H1 (cell line): ENCODE measurements around the gene SPR.

Source experiments
- CEBPB ChIP-seq: IDR thresholded peaks from 2 replicates; pipeline ENCODE4 v1.6.1; 2012; ENCODE audit warnings: low read depth, low read length
- CTCF ChIP-seq, 3 experiments: IDR thresholded peaks; 1 replicate in 2 of 3; 2 replicates in 1 of 3; pipeline versions ENCODE4 v1.5.1 to v1.6.1; 2011; ENCODE audit warnings: low read length in 3 of 3, mild to moderate bottlenecking in 3 of 3, inconsistent platforms in 2 of 3, low read depth in 1 of 3, moderate library complexity in 1 of 3; ENCODE audit not compliant: insufficient read depth in 1 of 3; ENCODE audit errors: control extremely low read depth in 1 of 3
- EGR1 ChIP-seq: IDR thresholded peaks from 2 replicates; pipeline ENCODE4 v1.6.1; 2011; ENCODE audit warnings: low read depth, low read length, borderline replicate concordance
- EP300 ChIP-seq, 2 experiments: IDR thresholded peaks; 1 replicate in 1 of 2; 2 replicates in 1 of 2; pipeline ENCODE4 v1.6.1; 2011 to 2012; ENCODE audit warnings: low read depth in 2 of 2, low read length in 2 of 2, mild to moderate bottlenecking in 2 of 2, borderline replicate concordance in 1 of 2, inconsistent platforms in 1 of 2, moderate library complexity in 1 of 2
- MAX ChIP-seq: IDR thresholded peaks from 2 replicates; pipeline ENCODE4 v1.6.1; 2012; ENCODE audit warnings: inconsistent platforms
- POLR2A ChIP-seq, 2 experiments: IDR thresholded peaks; 1 replicate in 1 of 2; 2 replicates in 1 of 2; pipeline ENCODE4 v1.6.1; 2011; ENCODE audit warnings: low read depth in 2 of 2, low read length in 2 of 2, mild to moderate bottlenecking in 2 of 2; ENCODE audit errors: control extremely low read depth in 1 of 2
- RAD21 ChIP-seq, 2 experiments: IDR thresholded peaks in 1 of 2; conservative IDR thresholded peaks in 1 of 2; 2 replicates each; pipeline ENCODE4 v1.6.1; 2011; ENCODE audit warnings: low read depth in 2 of 2, low read length in 2 of 2, improper control_type of control experiment in 1 of 2, inconsistent platforms in 1 of 2, mild to moderate bottlenecking in 1 of 2, moderate library complexity in 1 of 2
- SIN3A ChIP-seq, 2 experiments: IDR thresholded peaks in 1 of 2; conservative IDR thresholded peaks in 1 of 2; 2 replicates each; pipeline ENCODE4 v1.6.1; 2011 to 2012; ENCODE audit warnings: low read length in 2 of 2, improper control_type of control experiment in 1 of 2, low read depth in 1 of 2, mild to moderate bottlenecking in 1 of 2
- TBP ChIP-seq: IDR thresholded peaks from 2 replicates; pipeline ENCODE4 v1.6.1; 2011; ENCODE audit warnings: low read depth, low read length, improper control_type of control experiment
- YY1 ChIP-seq: IDR thresholded peaks from 2 replicates; pipeline ENCODE4 v1.6.1; 2011; ENCODE audit warnings: low read depth, mild to moderate bottlenecking, low read length
- ZNF274 ChIP-seq: IDR thresholded peaks from 2 replicates; pipeline ENCODE4 v1.7.0; 2012; ENCODE audit warnings: low read length, borderline replicate concordance; ENCODE audit errors: extremely low read depth

- no peak for TF ChIP-seq CTCF (IDR thresholded peaks at IDR 0.05; ENCODE audit: control extremely low read depth in 1 of 3, insufficient read depth in 1 of 3, low read depth in 1 of 3, low read length in 3 of 3)
- no peak for TF ChIP-seq YY1
- TF ChIP-seq EP300 (IDR thresholded peaks at IDR 0.05; ENCODE audit: borderline replicate concordance in 1 of 2, low read depth in 2 of 2, low read length in 2 of 2), result no peak
- TF ChIP-seq SIN3A (conservative IDR thresholded peaks at IDR 0.05 in 1 of 2, IDR thresholded peaks at IDR 0.05 in 1 of 2; ENCODE audit: low read depth in 1 of 2, low read length in 2 of 2), result no peak
- TF ChIP-seq POLR2A (IDR thresholded peaks at IDR 0.05; ENCODE audit: control extremely low read depth in 1 of 2, low read depth in 2 of 2, low read length in 2 of 2), result no peak
- TF ChIP-seq RAD21 (IDR thresholded peaks at IDR 0.05 in 1 of 2, conservative IDR thresholded peaks at IDR 0.05 in 1 of 2; ENCODE audit: low read depth in 2 of 2, low read length in 2 of 2), result no peak
- TF ChIP-seq MAX, result no peak
- no peak for TF ChIP-seq CEBPB
- no peak for TF ChIP-seq EGR1
- TF ChIP-seq ZNF274, result no peak
- TF ChIP-seq TBP, result no peak
Observed at GRCh38 chr2:72937356-72937669, 50.1 kb downstream of the SPR start.
